PC-3 (cell line): ENCODE results near the gene NPTX1. TPM values are rescaled to one million over a fixed set of nuclear protein-coding genes. Genes with fewer than 3 reads are reported as not detected.

Experiments
- ATAC-seq: fragments of 200-7000 bp; cut with Tn5 transposase; 2 replicates; pipeline ENCODE4 v1.9.1; 2020; ENCODE audit warnings: mild to moderate bottlenecking, moderate library complexity
- BruUV-seq: library from RNA; stranded (reverse); fragments of 400-500 nt; replicated peaks from 2 replicates; lab custom pipeline; 2021; lab: Mats Ljungman, UMichigan
- CTCF ChIA-PET: fragments of 300-600 bp; sonication (Branson Sonifier 250); formaldehyde crosslinking; loops from one replicate; lab custom pipeline; 2022; ENCODE audit warnings: antibody characterized with exemption; lab: Charles Lee
- POLR2A ChIA-PET: fragments of 300-600 bp; sonication (Branson Sonifier 250); formaldehyde crosslinking; loops from one replicate; lab custom pipeline; 2022; ENCODE audit warnings: antibody characterized with exemption; ENCODE audit not compliant: unreplicated experiment; lab: Charles Lee
- DNase-seq: peaks from one replicate; pipeline ENCODE4 v3.0.0-alpha.2; 2015
- H2AFZ ChIP-seq: fragments of 300-600 bp; sonication (generic); 2 replicates; pipeline ENCODE4 v1.6.0; 2016; ENCODE audit warnings: antibody characterized with exemption, low read length
- H3F3A ChIP-seq: fragments of 300-600 bp; sonication (generic); one replicate; pipeline ENCODE4 v1.6.0; 2017; ENCODE audit warnings: antibody characterized with exemption, low read length, control low read depth, mild to moderate bottlenecking; ENCODE audit not compliant: unreplicated experiment
- H3K27ac ChIP-seq: fragments of 300-600 bp; sonication (generic); 2 replicates; pipeline ENCODE4 v1.5.1; 2016; ENCODE audit warnings: mild to moderate bottlenecking, low read length
- H3K27me3 ChIP-seq: fragments of 300-600 bp; sonication (generic); 2 replicates; pipeline ENCODE4 v1.6.1; 2016; ENCODE audit warnings: low read length, mixed read lengths
- H3K36me3 ChIP-seq: fragments of 300-600 bp; sonication (generic); 2 replicates; pipeline ENCODE4 v1.6.1; 2016; ENCODE audit warnings: low read depth, mixed run types, low read length, mixed read lengths
- H3K4me1 ChIP-seq: fragments of 300-600 bp; sonication (generic); 2 replicates; pipeline ENCODE4 v1.5.1; 2016; ENCODE audit warnings: low read length; ENCODE audit not compliant: insufficient read depth
- H3K4me2 ChIP-seq: fragments of 300-600 bp; sonication (generic); 2 replicates; pipeline ENCODE4 v1.6.0; 2016; ENCODE audit warnings: low read length
- H3K4me3 ChIP-seq: fragments of 300-600 bp; sonication (generic); 2 replicates; pipeline ENCODE4 v1.5.1; 2016; ENCODE audit warnings: mild to moderate bottlenecking, low read length, mixed read lengths
- H3K79me2 ChIP-seq: fragments of 300-600 bp; sonication (generic); 2 replicates; pipeline ENCODE4 v1.6.1; 2017; ENCODE audit warnings: low read length, mixed read lengths
- H3K9ac ChIP-seq: fragments of 300-600 bp; sonication (generic); 2 replicates; pipeline ENCODE4 v1.6.0; 2016; ENCODE audit warnings: mild to moderate bottlenecking, low read length
- H3K9me2 ChIP-seq: fragments of 300-600 bp; sonication (generic); replicated peaks from 2 replicates; pipeline ENCODE4 v1.6.1; 2016; ENCODE audit warnings: mixed run types, low read length, mixed read lengths
- H3K9me3 ChIP-seq: fragments of 300-600 bp; sonication (generic); 2 replicates; pipeline ENCODE4 v1.6.1; 2016; ENCODE audit warnings: low read length, mixed read lengths
- H4K20me1 ChIP-seq: fragments of 300-600 bp; sonication (generic); 2 replicates; pipeline ENCODE4 v1.6.1; 2016; ENCODE audit warnings: low read length, mixed read lengths
- EZH2 ChIP-seq: fragments of 300-600 bp; sonication (generic); IDR thresholded peaks from one replicate; pipeline ENCODE4 v1.6.1; 2017; ENCODE audit warnings: antibody characterized with exemption, mild to moderate bottlenecking, low read length; ENCODE audit not compliant: unreplicated experiment
- EZH2phosphoT487 ChIP-seq: fragments of 300-600 bp; sonication (generic); IDR thresholded peaks from 2 replicates; pipeline ENCODE4 v1.6.1; 2018; ENCODE audit warnings: mild to moderate bottlenecking, antibody characterized with exemption, low read length, borderline replicate concordance
- intact Hi-C: fragments of 100-400 bp; cut with micrococcal nuclease; formaldehyde crosslinking; loops from 2 replicates; pipeline ENCODE4 v1.9.0; 2023
- total RNA-seq: library from RNA; depleted of rRNA; stranded (reverse); fragments of >200 nt; gene quantifications from 2 replicates; pipeline ENCODE4 v1.2.3, GENCODE V29; 2014
- TF ChIP-seq, protein P1 (sequence below): fragments of 300-600 bp; sonication (generic); conservative IDR thresholded peaks from 2 replicates; pipeline ENCODE4 v1.5.1; 2017; ENCODE audit warnings: antibody characterized with exemption, low read depth, mild to moderate bottlenecking, low read length

Gene NPTX1
- total RNA-seq, 1 experiment from 2014 or later, result 0.55 TPM

- ChIA-PET CTCF (no interaction called here), POLR2A (interaction anchor here (0.7 kb wide), 1 partner anchor 35 kb away, joined by 4 read pairs; no protein-coding TSS in a partner anchor)
- peaks cover 6% of the 10 kb centered on the region; the same call in 1 of the 2 replicates for H3K4me1 ChIP-seq
- H3K79me2 ChIP-seq, result no peaks in the 10 kb centered on the region
- no peaks in the 10 kb centered on the region for H4K20me1 ChIP-seq
- H3F3A ChIP-seq, result no peaks in the 10 kb centered on the region
- intact Hi-C loops, result no loop called here
- no peak overlapping the region for H3K27ac ChIP-seq
- H2AFZ ChIP-seq, result no peak overlapping the region
- H3K9me2 ChIP-seq, result no peaks in the 10 kb centered on the region
- ATAC-seq, result no peak
- H3K9ac ChIP-seq, result no peak overlapping the region
- no peaks in the 10 kb centered on the region for H3K36me3 ChIP-seq
- BruUV-seq, result no TSS peak
- no peak for DNase-seq
- no peaks in the 10 kb centered on the region for H3K9me3 ChIP-seq
- peaks cover 3% of the 10 kb centered on the region; the same call in 1 of the 2 replicates for H3K27me3 ChIP-seq
- no peak for TF ChIP-seq EZH2phosphoT487
- TF ChIP-seq EZH2, result no peak
- TF ChIP-seq, protein P1, sequence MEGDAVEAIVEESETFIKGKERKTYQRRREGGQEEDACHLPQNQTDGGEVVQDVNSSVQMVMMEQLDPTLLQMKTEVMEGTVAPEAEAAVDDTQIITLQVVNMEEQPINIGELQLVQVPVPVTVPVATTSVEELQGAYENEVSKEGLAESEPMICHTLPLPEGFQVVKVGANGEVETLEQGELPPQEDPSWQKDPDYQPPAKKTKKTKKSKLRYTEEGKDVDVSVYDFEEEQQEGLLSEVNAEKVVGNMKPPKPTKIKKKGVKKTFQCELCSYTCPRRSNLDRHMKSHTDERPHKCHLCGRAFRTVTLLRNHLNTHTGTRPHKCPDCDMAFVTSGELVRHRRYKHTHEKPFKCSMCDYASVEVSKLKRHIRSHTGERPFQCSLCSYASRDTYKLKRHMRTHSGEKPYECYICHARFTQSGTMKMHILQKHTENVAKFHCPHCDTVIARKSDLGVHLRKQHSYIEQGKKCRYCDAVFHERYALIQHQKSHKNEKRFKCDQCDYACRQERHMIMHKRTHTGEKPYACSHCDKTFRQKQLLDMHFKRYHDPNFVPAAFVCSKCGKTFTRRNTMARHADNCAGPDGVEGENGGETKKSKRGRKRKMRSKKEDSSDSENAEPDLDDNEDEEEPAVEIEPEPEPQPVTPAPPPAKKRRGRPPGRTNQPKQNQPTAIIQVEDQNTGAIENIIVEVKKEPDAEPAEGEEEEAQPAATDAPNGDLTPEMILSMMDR, result no peak
- no peak overlapping the region for H3K4me2 ChIP-seq
- H3K4me3 ChIP-seq, result no peak overlapping the region
These were observed 46.8 kb upstream of the NPTX1 start for GRCh38 chr17:80523054-80523744.

- Histone ChIP-seq H3K9ac (no peak overlapping the region), H3K4me1 (no peaks in the 10 kb centered on the region), H3K9me2 (no peaks in the 10 kb centered on the region), H3K27me3 (peaks cover 3% of the 10 kb centered on the region; the same call in 1 of the 2 replicates), H3K27ac (no peak overlapping the region), H3K4me2 (no peak overlapping the region), H3K79me2 (no peaks in the 10 kb centered on the region), H4K20me1 (no peaks in the 10 kb centered on the region), H3F3A (no peaks in the 10 kb centered on the region), H3K36me3 (no peaks in the 10 kb centered on the region), H3K4me3 (no peak overlapping the region), H2AFZ (no peak overlapping the region), H3K9me3 (no peaks in the 10 kb centered on the region)
- no peak for TF ChIP-seq EZH2phosphoT487
- no peak for TF ChIP-seq EZH2
- TF ChIP-seq, protein P1, result no peak
- intact Hi-C loops, result no loop called here
- DNase-seq (no peak), ATAC-seq (no peak)
- ChIA-PET POLR2A (no interaction called here), CTCF (interaction anchor here (0.6 kb wide), 1 partner anchor 53 kb away, joined by 6 read pairs; no protein-coding TSS in a partner anchor)
- BruUV-seq, result no TSS peak
These were observed 44.5 kb upstream of the NPTX1 start for GRCh38 chr17:80520810-80521455.
